ENCODE results near the gene IDH3G. TPM values are rescaled to one million over a fixed set of nuclear protein-coding genes. Genes with fewer than 3 reads are reported as not detected.

Gene IDH3G
- total RNA-seq, 4 donors from 2014 or later = 79.8 to 92.7 (median 86.4) TPM

- intact Hi-C loops (cut with DNase I; ENCODE audit: low total_unique reads) = no loop called here
- peaks cover 0 to 9% of the 10 kb centered on the region in 2 donors for H3K36me3 ChIP-seq
- DNase-seq (no peak), ATAC-seq (no peak)
- no peak overlapping the region for H3K4me3 ChIP-seq
- H3K27me3 ChIP-seq = no peaks in the 10 kb centered on the region
- TF ChIP-seq CTCF (IDR thresholded peaks at IDR 0.05 in 4 of 5, conservative IDR thresholded peaks at IDR 0.05 in 1 of 5) (no peak), POLR2A (IDR thresholded peaks at IDR 0.05) (no peak)
- H3K4me1 ChIP-seq = peaks cover 0 to 8% of the 10 kb centered on the region in 2 donors
- in situ Hi-C loops (cut with MboI; ENCODE audit: low sequenced_read_pairs in 4 of 4) = no loop called here
- no peaks in the 10 kb centered on the region for H3K9me3 ChIP-seq
- no peak overlapping the region for H3K27ac ChIP-seq
Measured at GRCh38 chrX:153741446-153741845, 52.7 kb downstream of the IDH3G start.

- in situ Hi-C loops (cut with MboI; ENCODE audit: low sequenced_read_pairs in 4 of 4) = no loop called here
- ATAC-seq (no peak), DNase-seq (no peak)
- H3K4me3 ChIP-seq = no peak overlapping the region
- H3K4me1 ChIP-seq = peaks cover 0 to 8% of the 10 kb centered on the region in 2 donors
- H3K27ac ChIP-seq = no peak overlapping the region
- H3K9me3 ChIP-seq = no peaks in the 10 kb centered on the region
- H3K27me3 ChIP-seq = no peaks in the 10 kb centered on the region
- TF ChIP-seq CTCF (IDR thresholded peaks at IDR 0.05 in 4 of 5, conservative IDR thresholded peaks at IDR 0.05 in 1 of 5) (no peak), POLR2A (IDR thresholded peaks at IDR 0.05) (no peak)
- intact Hi-C loops (cut with DNase I; ENCODE audit: low total_unique reads) = no loop called here
- peaks cover 0 to 14% of the 10 kb centered on the region in 2 donors for H3K36me3 ChIP-seq
Measured at GRCh38 chrX:153740631-153741222, 53.4 kb downstream of the IDH3G start.

- Histone ChIP-seq H3K4me3 (no peak overlapping the region), H3K27me3 (no peaks in the 10 kb centered on the region), H3K9me3 (no peaks in the 10 kb centered on the region), H3K27ac (no peak overlapping the region), H3K4me1 (peaks cover 0 to 8% of the 10 kb centered on the region in 2 donors), H3K36me3 (peaks cover 0 to 14% of the 10 kb centered on the region in 2 donors)
- ATAC-seq = no peak
- TF ChIP-seq CTCF (IDR thresholded peaks at IDR 0.05 in 4 of 5, conservative IDR thresholded peaks at IDR 0.05 in 1 of 5) = no peak
- TF ChIP-seq POLR2A (IDR thresholded peaks at IDR 0.05) = no peak
- no peak for DNase-seq
- intact Hi-C loops (cut with DNase I; ENCODE audit: low total_unique reads) = no loop called here
- in situ Hi-C loops (cut with MboI; ENCODE audit: low sequenced_read_pairs in 4 of 4) = no loop called here
Measured at GRCh38 chrX:153739754-153740486, 54.3 kb downstream of the IDH3G start.

GRCh38 chrX:153738056-153738605 lies 56.0 kb downstream of the IDH3G start:
- H3K9me3 ChIP-seq = no peaks in the 10 kb centered on the region
- H3K4me1 ChIP-seq = peaks cover 0 to 3% of the 10 kb centered on the region in 2 donors
- TF ChIP-seq CTCF (IDR thresholded peaks at IDR 0.05 in 4 of 5, conservative IDR thresholded peaks at IDR 0.05 in 1 of 5) (no peak), POLR2A (IDR thresholded peaks at IDR 0.05) (no peak)
- no peaks in the 10 kb centered on the region for H3K27me3 ChIP-seq
- no peak overlapping the region for H3K4me3 ChIP-seq
- DNase-seq = no peak
- ATAC-seq = no peak
- intact Hi-C loops (cut with DNase I; ENCODE audit: low total_unique reads) = no loop called here
- H3K36me3 ChIP-seq = peaks cover 0 to 14% of the 10 kb centered on the region in 2 donors
- in situ Hi-C loops (cut with MboI; ENCODE audit: low sequenced_read_pairs in 4 of 4) = no loop called here
- no peak overlapping the region for H3K27ac ChIP-seq
